Measurements from ENCODE around the gene SAE1. TPM values are rescaled to one million over a fixed set of nuclear protein-coding genes. Genes with fewer than 3 reads are reported as not detected.
A peak's percentile ranks its signal among the peaks of the same experiment; 100 is the strongest.

Gene SAE1
- total and polyA plus RNA-seq, 12 donors: 19.0 to 77.6 (median 49.7) TPM

DNA sequence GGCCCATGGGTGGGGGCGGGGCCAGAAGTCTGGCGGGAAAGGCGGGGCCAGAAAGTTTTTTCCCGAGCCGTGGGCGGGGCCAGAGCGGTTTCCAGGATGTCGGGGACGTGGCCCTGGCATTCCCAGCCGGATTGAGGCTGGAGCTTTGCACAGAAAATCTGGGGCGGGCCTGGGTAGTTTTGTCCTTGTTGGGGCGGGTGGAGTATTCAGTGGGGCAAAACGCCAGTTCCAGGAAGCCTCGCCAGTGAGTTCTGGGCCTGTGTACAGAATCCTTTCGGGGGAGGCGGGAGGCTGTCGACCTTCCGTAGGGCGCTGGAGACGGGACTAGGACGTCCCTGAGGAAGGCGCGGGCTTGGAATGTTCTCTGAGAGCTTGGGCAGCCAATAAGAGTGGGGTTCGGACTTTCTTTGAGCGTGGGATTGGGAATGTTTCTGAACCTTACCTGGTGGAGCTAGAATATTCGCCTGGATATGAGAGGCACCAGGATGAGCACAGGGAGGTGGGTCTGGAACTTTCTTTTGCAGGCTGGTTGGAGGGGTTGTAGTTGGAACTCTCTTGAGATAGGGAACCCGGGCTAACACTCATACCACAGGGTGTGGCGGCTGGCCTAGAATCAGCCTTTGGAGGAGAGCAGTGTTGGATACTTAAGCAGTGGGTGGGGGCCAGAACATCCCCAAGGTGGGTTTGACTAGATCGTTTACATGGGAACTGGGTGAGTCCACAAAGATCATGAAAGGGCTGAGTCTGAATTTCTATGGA is 127.0 kb downstream of the SAE1 start:
- H3K27me3 ChIP-seq: no peaks in the 10 kb centered on the region
- peak overlapping the region in 2 of 4 donors; percentile 11 to 74 for H3K4me3 ChIP-seq
- intact Hi-C loops (cut with DNase I): no loop called here
- peak in 1 of 2 donors; percentile 76 for TF ChIP-seq POLR2A (IDR thresholded peaks at IDR 0.05)
- no peak for TF ChIP-seq CTCF (IDR thresholded peaks at IDR 0.05)
- peaks cover 0 to 39% of the 10 kb centered on the region in 2 donors for H3K36me3 ChIP-seq (replicated peaks in 1 of 2)
- DNase-seq: peak in 2 of 7 donors; percentile 63 to 99
- peaks cover 10 to 22% of the 10 kb centered on the region in 2 donors for H3K4me1 ChIP-seq (replicated peaks in 1 of 2)
- peak overlapping the region; percentile 78 to 98 (median 95) for H3K27ac ChIP-seq
- WGBS, 4 donors: 3 to 4% (median 3%) methylated on average over 21 to 29 of the region's 29 CpGs
- H3K9me3 ChIP-seq (replicated peaks in 1 of 3): no peaks in the 10 kb centered on the region

DNA sequence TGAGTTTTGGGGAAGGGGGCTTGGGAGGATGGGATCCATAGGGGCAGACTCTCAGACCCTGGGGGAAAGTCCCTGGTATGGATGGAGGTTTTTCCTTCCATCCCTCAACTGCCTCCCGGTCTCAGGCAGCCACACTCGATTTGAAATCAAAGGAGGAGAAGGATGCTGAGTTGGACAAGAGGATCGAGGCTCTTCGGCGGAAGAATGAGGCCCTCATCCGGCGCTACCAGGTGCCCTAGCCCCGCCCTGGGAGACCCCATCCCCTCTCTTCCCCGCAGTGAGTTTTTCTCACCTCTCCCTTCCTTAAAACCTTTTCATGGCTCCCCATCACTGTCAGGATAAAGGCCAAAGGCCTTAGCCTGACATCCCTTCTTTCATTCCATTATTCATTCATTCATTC is 127.8 kb downstream of the SAE1 start:
- peak overlapping the region in 1 of 4 donors; percentile 74 for H3K4me3 ChIP-seq
- peak in 2 of 7 donors; percentile 26 to 43 for DNase-seq
- H3K36me3 ChIP-seq (replicated peaks in 1 of 2): peaks cover 0 to 47% of the 10 kb centered on the region in 2 donors
- H3K4me1 ChIP-seq (replicated peaks in 1 of 2): peaks cover 10 to 22% of the 10 kb centered on the region in 2 donors
- TF ChIP-seq POLR2A (IDR thresholded peaks at IDR 0.05) (no peak), CTCF (IDR thresholded peaks at IDR 0.05) (no peak)
- peak overlapping the region in 2 of 5 donors; percentile 96 to 98 for H3K27ac ChIP-seq
- intact Hi-C loops (cut with DNase I): no loop called here
- no peaks in the 10 kb centered on the region for H3K27me3 ChIP-seq
- 85 to 89% (median 88%) methylated on average over 9 of the region's 9 CpGs for WGBS, 4 donors
- H3K9me3 ChIP-seq (replicated peaks in 1 of 3): no peaks in the 10 kb centered on the region

- Histone ChIP-seq H3K36me3 (replicated peaks in 1 of 2) (peaks cover 0 to 53% of the 10 kb centered on the region in 2 donors), H3K27me3 (no peaks in the 10 kb centered on the region), H3K27ac (peak overlapping the region in 2 of 5 donors; percentile 96 to 98), H3K9me3 (replicated peaks in 1 of 3) (no peaks in the 10 kb centered on the region), H3K4me1 (replicated peaks in 1 of 2) (peaks cover 10 to 22% of the 10 kb centered on the region in 2 donors), H3K4me3 (no peak overlapping the region)
- DNase-seq: peak in 2 of 7 donors; percentile 33 to 46
- TF ChIP-seq CTCF (IDR thresholded peaks at IDR 0.05): no peak
- TF ChIP-seq POLR2A (IDR thresholded peaks at IDR 0.05): no peak
- intact Hi-C loops (cut with DNase I): no loop called here
- 82 to 91% (median 88%) methylated on average over 6 of the region's 6 CpGs for WGBS, 4 donors
Measured at GRCh38 chr19:47258895-47259555, 128.4 kb downstream of the SAE1 start.

MicroRNAs encoded within 50 kb of the gene (microRNA counts, 767-probe panel; counts per million panel counts)
- 0 counts per million in 2 donors for microRNA hsa-miR-3190-5p

Small RNAs within 50 kb of the gene (microRNA-seq; reads per million reads assigned to microRNA genes)
- 0 reads per million in 3 donors for gene MIR3190
- 0 reads per million in 3 donors for gene MIR3191

Small RNAs within 50 kb of the gene (small RNA-seq; reads per million reads assigned to genes)
- 0 reads per million in 2 donors for gene MIR3190

Other genes with a start within 250 kb of the SAE1 start
- 1 to 10 TPM in 3 of 9 donors, under 1 TPM in 4, not detected in 2; 0.28 to 3.5 (median 0.39) TPM for gene NPAS1, start 111.0 kb upstream of the SAE1 start, total RNA-seq
- gene NPAS1, start 111.0 kb upstream of the SAE1 start, polyA plus RNA-seq: 1 to 10 TPM in 1 of 3 donors, under 1 TPM in 1, not detected in 1; 0.84 to 3.1 TPM
- gene TMEM160, start 82.2 kb upstream of the SAE1 start, total RNA-seq: 10 to 100 TPM; 16.5 to 76.2 (median 40.2) TPM
- 100 to 1,000 TPM in 1 of 3 donors, 10 to 100 TPM in 1, under 1 TPM in 1; 0.62 to 120 (median 11.7) TPM for gene TMEM160, start 82.2 kb upstream of the SAE1 start, polyA plus RNA-seq
- 10 to 100 TPM in 8 of 9 donors, 1 to 10 TPM in 1; 5.7 to 45.0 (median 23.7) TPM for gene ZC3H4, start 17.1 kb upstream of the SAE1 start, total RNA-seq
- 10 to 100 TPM; 10.8 to 24.9 (median 19.7) TPM for gene ZC3H4, start 17.1 kb upstream of the SAE1 start, polyA plus RNA-seq
- 10 to 100 TPM in 4 of 9 donors, 1 to 10 TPM in 4, under 1 TPM in 1; 0.94 to 17.9 (median 10.0) TPM for gene BBC3, start 100.4 kb downstream of the SAE1 start, total RNA-seq
- gene BBC3, start 100.4 kb downstream of the SAE1 start, polyA plus RNA-seq: 1 to 10 TPM in 2 of 3 donors, under 1 TPM in 1; 0.27 to 8.4 (median 4.4) TPM
- gene CCDC9, start 125.7 kb downstream of the SAE1 start, total RNA-seq: 10 to 100 TPM in 8 of 9 donors, 1 to 10 TPM in 1; 6.0 to 52.9 (median 30.5) TPM
- 10 to 100 TPM; 23.2 to 86.5 (median 31.8) TPM for gene CCDC9, start 125.7 kb downstream of the SAE1 start, polyA plus RNA-seq
- 100 to 1,000 TPM in 1 of 9 donors, 10 to 100 TPM in 7, 1 to 10 TPM in 1; 6.9 to 183 (median 61.7) TPM for gene INAFM1, start 144.1 kb downstream of the SAE1 start, total RNA-seq
- gene INAFM1, start 144.1 kb downstream of the SAE1 start, polyA plus RNA-seq: 100 to 1,000 TPM in 1 of 3 donors, 10 to 100 TPM in 1, 1 to 10 TPM in 1; 7.8 to 144 (median 62.0) TPM
- gene C5AR1, start 179.0 kb downstream of the SAE1 start, total RNA-seq: 10 to 100 TPM in 7 of 9 donors, 1 to 10 TPM in 1, under 1 TPM in 1; 0.91 to 34.8 (median 19.1) TPM
- 1 to 10 TPM; 3.2 to 7.9 (median 3.9) TPM for gene C5AR1, start 179.0 kb downstream of the SAE1 start, polyA plus RNA-seq
- gene C5AR2, start 201.3 kb downstream of the SAE1 start, total RNA-seq: 1 to 10 TPM in 7 of 9 donors, under 1 TPM in 2; 0.28 to 4.4 (median 2.6) TPM
- gene C5AR2, start 201.3 kb downstream of the SAE1 start, polyA plus RNA-seq: 1 to 10 TPM in 1 of 3 donors, under 1 TPM in 2; 0.37 to 1.1 (median 0.57) TPM
- 10 to 100 TPM in 6 of 9 donors, 1 to 10 TPM in 3; 6.3 to 16.9 (median 10.8) TPM for gene DHX34, start 218.5 kb downstream of the SAE1 start, total RNA-seq
- gene DHX34, start 218.5 kb downstream of the SAE1 start, polyA plus RNA-seq: 10 to 100 TPM in 2 of 3 donors, 1 to 10 TPM in 1; 5.0 to 49.7 (median 28.2) TPM